ENCODE measurements around the gene BMP7.
"Not testable (repeated sequence)": the region's sequence is repeated elsewhere in the genome, so short reads cannot be mapped to it uniquely, and the experiment has no call there.

The BMP7 gene

GRCh38 chr20:57159945-57160610 is 106.4 kb downstream of the BMP7 start:
- Histone ChIP-seq H3K9ac (ENCODE audit: low read depth, low read length) (no peak overlapping the region), H3K9me3 (ENCODE audit: control insufficient read depth, insufficient read depth, low read length) (no peaks in the 10 kb centered on the region), H3K36me3 (ENCODE audit: insufficient read depth, low read length) (no peaks in the 10 kb centered on the region), H3K4me1 (ENCODE audit: insufficient read depth, low read length) (no peaks in the 10 kb centered on the region)

GRCh38 chr20:57159193-57159851 is 107.1 kb downstream of the BMP7 start:
- Histone ChIP-seq H3K9ac (ENCODE audit: low read depth, low read length) (no peak overlapping the region), H3K36me3 (ENCODE audit: insufficient read depth, low read length) (no peaks in the 10 kb centered on the region), H3K9me3 (ENCODE audit: control insufficient read depth, insufficient read depth, low read length) (no peaks in the 10 kb centered on the region; the same call in 1 of the 2 replicates), H3K4me1 (ENCODE audit: insufficient read depth, low read length) (no peaks in the 10 kb centered on the region)

GRCh38 chr20:57158474-57158873 is 108.0 kb downstream of the BMP7 start:
- Histone ChIP-seq H3K9me3 (ENCODE audit: control insufficient read depth, insufficient read depth, low read length) (no peaks in the 10 kb centered on the region; the same call in 1 of the 2 replicates), H3K4me1 (ENCODE audit: insufficient read depth, low read length) (no peaks in the 10 kb centered on the region), H3K9ac (ENCODE audit: low read depth, low read length) (no peak overlapping the region), H3K36me3 (ENCODE audit: insufficient read depth, low read length) (no peaks in the 10 kb centered on the region)

GRCh38 chr20:57157787-57158186 is 108.7 kb downstream of the BMP7 start:
- not testable (repeated sequence) for H3K36me3 ChIP-seq (ENCODE audit: insufficient read depth, low read length); H3K9me3 ChIP-seq (ENCODE audit: control insufficient read depth, insufficient read depth, low read length); H3K9ac ChIP-seq (ENCODE audit: low read depth, low read length); H3K4me1 ChIP-seq (ENCODE audit: insufficient read depth, low read length)

- Histone ChIP-seq H3K36me3 (ENCODE audit: insufficient read depth, low read length) (no peaks in the 10 kb centered on the region), H3K4me1 (ENCODE audit: insufficient read depth, low read length) (no peaks in the 10 kb centered on the region), H3K9me3 (ENCODE audit: control insufficient read depth, insufficient read depth, low read length) (no peaks in the 10 kb centered on the region; the same call in 1 of the 2 replicates), H3K9ac (ENCODE audit: low read depth, low read length) (no peak overlapping the region)
Measured at GRCh38 chr20:57157106-57157691, 109.2 kb downstream of the BMP7 start.

- Histone ChIP-seq H3K4me1 (ENCODE audit: insufficient read depth, low read length) (no peaks in the 10 kb centered on the region), H3K36me3 (ENCODE audit: insufficient read depth, low read length) (no peaks in the 10 kb centered on the region), H3K9ac (ENCODE audit: low read depth, low read length) (no peak overlapping the region), H3K9me3 (ENCODE audit: control insufficient read depth, insufficient read depth, low read length) (no peaks in the 10 kb centered on the region; the same call in 1 of the 2 replicates)
Measured at GRCh38 chr20:57156011-57156729, 110.3 kb downstream of the BMP7 start.

GRCh38 chr20:57155415-57155814 is 111.0 kb downstream of the BMP7 start:
- Histone ChIP-seq H3K9ac (ENCODE audit: low read depth, low read length) (no peak overlapping the region), H3K36me3 (ENCODE audit: insufficient read depth, low read length) (no peaks in the 10 kb centered on the region), H3K4me1 (ENCODE audit: insufficient read depth, low read length) (no peaks in the 10 kb centered on the region), H3K9me3 (ENCODE audit: control insufficient read depth, insufficient read depth, low read length) (no peaks in the 10 kb centered on the region; the same call in 1 of the 2 replicates)

GRCh38 chr20:57153238-57153905 is 113.1 kb downstream of the BMP7 start:
- Histone ChIP-seq H3K9ac (ENCODE audit: low read depth, low read length) (no peak overlapping the region), H3K36me3 (ENCODE audit: insufficient read depth, low read length) (no peaks in the 10 kb centered on the region), H3K9me3 (ENCODE audit: control insufficient read depth, insufficient read depth, low read length) (no peaks in the 10 kb centered on the region; the same call in 1 of the 2 replicates), H3K4me1 (ENCODE audit: insufficient read depth, low read length) (no peaks in the 10 kb centered on the region)

- Histone ChIP-seq H3K9ac (ENCODE audit: low read depth, low read length) (no peak overlapping the region), H3K9me3 (ENCODE audit: control insufficient read depth, insufficient read depth, low read length) (no peaks in the 10 kb centered on the region; the same call in 1 of the 2 replicates), H3K36me3 (ENCODE audit: insufficient read depth, low read length) (no peaks in the 10 kb centered on the region), H3K4me1 (ENCODE audit: insufficient read depth, low read length) (no peaks in the 10 kb centered on the region)
Measured at GRCh38 chr20:57152557-57152956, 113.9 kb downstream of the BMP7 start.

GRCh38 chr20:57150559-57150958 is 115.9 kb downstream of the BMP7 start:
- Histone ChIP-seq H3K4me1 (ENCODE audit: insufficient read depth, low read length) (no peaks in the 10 kb centered on the region), H3K9me3 (ENCODE audit: control insufficient read depth, insufficient read depth, low read length) (no peaks in the 10 kb centered on the region; the same call in 1 of the 2 replicates), H3K36me3 (ENCODE audit: insufficient read depth, low read length) (no peaks in the 10 kb centered on the region), H3K9ac (ENCODE audit: low read depth, low read length) (no peak overlapping the region)

GRCh38 chr20:57148263-57148662 is 118.2 kb downstream of the BMP7 start:
- H3K9ac ChIP-seq (ENCODE audit: low read depth, low read length), result no peak overlapping the region
- no peaks in the 10 kb centered on the region for H3K36me3 ChIP-seq (ENCODE audit: insufficient read depth, low read length)
- H3K4me1 ChIP-seq (ENCODE audit: insufficient read depth, low read length), result no peaks in the 10 kb centered on the region
- no peaks in the 10 kb centered on the region for H3K9me3 ChIP-seq (ENCODE audit: control insufficient read depth, insufficient read depth, low read length)

GRCh38 chr20:57147185-57147584 is 119.3 kb downstream of the BMP7 start:
- Histone ChIP-seq H3K4me1 (ENCODE audit: insufficient read depth, low read length) (no peaks in the 10 kb centered on the region), H3K9me3 (ENCODE audit: control insufficient read depth, insufficient read depth, low read length) (no peaks in the 10 kb centered on the region), H3K36me3 (ENCODE audit: insufficient read depth, low read length) (no peaks in the 10 kb centered on the region), H3K9ac (ENCODE audit: low read depth, low read length) (no peak overlapping the region)

GRCh38 chr20:57146155-57146554 is 120.3 kb downstream of the BMP7 start:
- no peak overlapping the region for H3K9ac ChIP-seq (ENCODE audit: low read depth, low read length)
- no peaks in the 10 kb centered on the region for H3K36me3 ChIP-seq (ENCODE audit: insufficient read depth, low read length)
- H3K4me1 ChIP-seq (ENCODE audit: insufficient read depth, low read length), result no peaks in the 10 kb centered on the region
- H3K9me3 ChIP-seq (ENCODE audit: control insufficient read depth, insufficient read depth, low read length), result no peaks in the 10 kb centered on the region

- Histone ChIP-seq H3K36me3 (ENCODE audit: insufficient read depth, low read length) (no peaks in the 10 kb centered on the region), H3K9ac (ENCODE audit: low read depth, low read length) (no peak overlapping the region), H3K9me3 (ENCODE audit: control insufficient read depth, insufficient read depth, low read length) (no peaks in the 10 kb centered on the region), H3K4me1 (ENCODE audit: insufficient read depth, low read length) (no peaks in the 10 kb centered on the region)
Measured at GRCh38 chr20:57145089-57145631, 121.3 kb downstream of the BMP7 start.

All from ES-I3 (cell line).